T-cell (primary cell): ENCODE measurements around the gene NXPE3. TPM values are rescaled to one million over a fixed set of nuclear protein-coding genes. Genes with fewer than 3 reads are reported as not detected.
"Not testable (repeated sequence)": the region's sequence is repeated elsewhere in the genome, so short reads cannot be mapped to it uniquely, and the experiment has no call there.

ENCODE experiments used
- ATAC-seq, 4 experiments: fragments of 200-7000 bp in 3 of 4; fragments of 150-1000 bp in 1 of 4; cut with Tn5 transposase; replicated peaks in 1 of 4; 1 replicate in 3 of 4; 2 replicates in 1 of 4; pipeline ENCODE4 v1.10.0; 2021; ENCODE audit warnings: moderate library complexity in 3 of 4, mild to moderate bottlenecking in 2 of 4, moderate number of reproducible peaks in 1 of 4
- CTCF ChIA-PET, 2 donors: fragments of 300-600 bp; sonication (Branson Sonifier 250); formaldehyde crosslinking; loops; one replicate each; lab custom pipeline; 2022; ENCODE audit warnings: antibody characterized with exemption in 2 of 2; lab: Charles Lee
- POLR2A ChIA-PET, 2 donors: fragments of 300-600 bp; sonication (Branson Sonifier 250); formaldehyde crosslinking; loops; one replicate each; lab custom pipeline; 2022; ENCODE audit warnings: antibody characterized with exemption in 2 of 2; lab: Charles Lee
- DNase-seq, 35 experiments: peaks; one replicate each; pipeline versions ENCODE4 v3.0.0 to v3.0.0-alpha.2; 2013 to 2023
- H3K27ac ChIP-seq: one replicate; pipeline ENCODE4 v1.5.1; 2013; ENCODE audit warnings: low read length
- H3K27me3 ChIP-seq, 2 experiments: replicated peaks in 1 of 2; 1 replicate in 1 of 2; 2 replicates in 1 of 2; pipeline versions ENCODE4 v1.6.1 to v1.7.0; 2013; ENCODE audit warnings: low read length in 1 of 2, mixed read lengths in 1 of 2; ENCODE audit not compliant: control insufficient read depth in 2 of 2, insufficient read depth in 2 of 2; ENCODE audit errors: extremely low read depth in 1 of 2
- H3K36me3 ChIP-seq, 2 donors: 1 replicate in 1 of 2; 2 replicates in 1 of 2; pipeline versions ENCODE4 v1.6.1 to v1.7.0; 2013; ENCODE audit warnings: low read length in 1 of 2; ENCODE audit not compliant: control insufficient read depth in 2 of 2, insufficient read depth in 1 of 2; ENCODE audit errors: extremely low read depth in 1 of 2
- H3K4me1 ChIP-seq, 2 experiments: 1 replicate in 1 of 2; 2 replicates in 1 of 2; pipeline versions ENCODE4 v1.6.1 to v1.7.0; 2013; ENCODE audit warnings: low read length in 2 of 2, mixed read lengths in 1 of 2; ENCODE audit not compliant: insufficient read depth in 2 of 2, control insufficient read depth in 1 of 2; ENCODE audit errors: extremely low read depth in 1 of 2
- H3K4me3 ChIP-seq, 2 donors: 1 replicate in 1 of 2; 2 replicates in 1 of 2; pipeline versions ENCODE4 v1.5.1 to v1.7.0; 2013; ENCODE audit warnings: mild to moderate bottlenecking in 2 of 2, low read length in 1 of 2, moderate library complexity in 1 of 2; ENCODE audit not compliant: control insufficient read depth in 1 of 2; ENCODE audit errors: extremely low read depth in 1 of 2
- H3K9me3 ChIP-seq: 2 replicates; pipeline ENCODE4 v1.7.0; 2013
- H3K27ac Mint-ChIP-seq, 2 donors: one replicate each; pipeline ENCODE4 v1.8.0; 2020 to 2021; ENCODE audit warnings: mild to moderate bottlenecking in 2 of 2, mixed read lengths in 2 of 2
- H3K27me3 Mint-ChIP-seq, 2 donors: one replicate each; pipeline ENCODE4 v1.8.0; 2021 to 2022; ENCODE audit warnings: mixed read lengths in 2 of 2
- H3K36me3 Mint-ChIP-seq: one replicate; pipeline ENCODE4 v1.8.0; 2021; ENCODE audit warnings: mixed read lengths
- H3K4me1 Mint-ChIP-seq, 3 donors: one replicate each; pipeline ENCODE4 v1.8.0; 2020 to 2022; ENCODE audit warnings: mixed read lengths in 3 of 3, mild to moderate bottlenecking in 1 of 3
- H3K4me3 Mint-ChIP-seq, 3 donors: one replicate each; pipeline ENCODE4 v1.8.0; 2020 to 2022; ENCODE audit warnings: mild to moderate bottlenecking in 3 of 3, mixed read lengths in 3 of 3, moderate library complexity in 3 of 3
- H3K9me3 Mint-ChIP-seq, 3 donors: one replicate each; pipeline ENCODE4 v1.8.0; 2020 to 2022; ENCODE audit warnings: mixed read lengths in 3 of 3
- WGBS: methylation state at CpG from one replicate; pipeline ENCODE4 v1.1.5; 2013; ENCODE audit warnings: missing lambda C conversion rate; ENCODE audit not compliant: insufficient coverage; 5-methylcytosine and 5-hydroxymethylcytosine counted together
- total RNA-seq, 35 experiments: library from RNA in 6 of 35; stranded (reverse) in 6 of 35; fragments of 120-200 nt in 1 of 35; gene quantifications; one replicate each; pipeline versions ENCODE4 v1.2.1 to v1.2.4 and lab custom pipeline; 2013 to 2026

The NXPE3 gene
- total RNA-seq: 10 to 100 TPM; 38.0 to 44.8 (median 41.3) TPM
- 25.1 TPM for total RNA-seq (2013)
- 33.4 to 138 (median 86.6) reads per million in 29 experiments for total RNA-seq (lab: John Stamatoyannopoulos, UW)

DNA sequence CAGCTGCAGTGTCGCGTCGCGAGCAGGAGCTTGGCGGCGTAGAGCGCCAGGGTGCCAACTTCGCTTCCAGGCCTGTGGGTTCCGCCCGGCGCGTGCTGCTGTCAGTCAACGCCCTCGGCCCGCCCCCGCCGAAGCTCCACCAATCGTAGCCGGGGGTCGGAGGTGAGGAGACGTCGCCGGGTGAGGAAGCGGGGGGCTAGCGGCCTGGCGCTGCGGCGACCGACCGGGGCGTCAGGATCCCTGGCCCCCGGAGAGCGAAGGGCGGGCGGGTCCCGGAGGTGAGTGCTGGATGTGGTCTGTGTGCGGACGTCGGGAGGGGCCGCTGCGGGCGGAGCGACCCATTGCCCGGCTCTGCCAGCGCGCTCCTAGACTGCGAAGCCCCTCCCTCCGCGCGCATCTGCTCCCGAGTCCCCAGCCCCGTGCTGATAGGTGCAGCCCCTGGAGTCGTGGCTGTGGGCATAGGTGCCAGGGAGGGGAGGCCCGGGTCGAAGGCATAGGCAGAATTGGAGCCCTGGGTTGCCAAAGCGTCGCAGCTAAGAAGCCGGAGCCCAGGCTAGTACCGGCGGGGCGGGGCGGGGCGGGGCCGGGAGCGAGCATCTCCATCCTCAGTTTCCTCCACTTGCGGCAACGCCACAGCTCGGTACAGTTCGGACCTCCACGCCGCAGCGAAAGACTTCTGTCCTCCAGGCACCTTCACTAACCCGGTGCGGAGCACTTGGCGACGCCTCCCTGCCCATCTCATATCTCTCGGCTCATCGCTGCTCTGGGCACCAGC, at the start of gene NXPE3:
NXPE3 (plus strand) TSS at position 165 of the 775 bp plus-strand sequence. CDS start 6,386 bp downstream, outside the sequence.
- peaks cover 51 to 59% (median 53%) of the 10 kb centered on the region in 3 donors for H3K4me1 Mint-ChIP-seq
- DNase-seq: peak; percentile 89 to 97 (median 94)
- POLR2A ChIA-PET: interaction anchor here (0.6 to 1.6 kb wide), 3 partner anchors 47 to 102 kb away, joined by 3 to 9 read pairs (median 5); partner anchors contain the start of genes CEP97 (in 1 of the 2) and ZBTB11 (in 1 of the 2)
- Histone ChIP-seq H3K4me1 (peaks cover 24 to 25% of the 10 kb centered on the region in 2 experiments), H3K36me3 (peaks cover 2 to 18% of the 10 kb centered on the region in 2 donors), H3K4me3 (peak within 1 kb of the TSS; percentile 72 to 97), H3K27ac (peak within 1 kb of the TSS; percentile 92), H3K9me3 (no peaks in the 10 kb centered on the region), H3K27me3 (no peaks in the 10 kb centered on the region)
- H3K36me3 Mint-ChIP-seq: peaks cover 11% of the 10 kb centered on the region
- peak; percentile 92 to 95 (median 94) for ATAC-seq
- no peaks in the 10 kb centered on the region for H3K9me3 Mint-ChIP-seq
- no peaks in the 10 kb centered on the region for H3K27me3 Mint-ChIP-seq
- CTCF ChIA-PET: interaction anchor here (0.6 to 1.5 kb wide), 8 partner anchors 10 to 1525 kb away, joined by 3 to 11 read pairs (median 4); partner anchors contain the start of gene CEP97 (in 1 of the 2)
- peak within 1 kb of the TSS; percentile 86 to 92 (median 91) for H3K4me3 Mint-ChIP-seq
- under 1% methylated on average over 70 of the region's 78 CpGs for WGBS
- peak within 1 kb of the TSS; percentile 99 to 100 for H3K27ac Mint-ChIP-seq

- no peaks in the 10 kb centered on the region for H3K27me3 ChIP-seq
- H3K4me3 ChIP-seq: no peak overlapping the region
- WGBS: no CpG with 5 or more reads among the region's 5 CpGs
- H3K9me3 ChIP-seq: no peaks in the 10 kb centered on the region
- peaks cover 10 to 50% of the 10 kb centered on the region in 2 donors for H3K36me3 ChIP-seq
- Mint-ChIP-seq H3K36me3 (peaks cover 51% of the 10 kb centered on the region), H3K4me3 (no peak overlapping the region), H3K9me3 (no peaks in the 10 kb centered on the region), H3K4me1 (peaks cover 15 to 21% (median 17%) of the 10 kb centered on the region in 3 donors), H3K27me3 (no peaks in the 10 kb centered on the region), H3K27ac (no peak overlapping the region)
- DNase-seq (no peak), ATAC-seq (no peak)
- H3K27ac ChIP-seq: no peak overlapping the region
- peaks cover 2 to 6% of the 10 kb centered on the region in 2 experiments for H3K4me1 ChIP-seq
- ChIA-PET CTCF (interaction anchor here in 1 of 2 donors (0.5 kb wide), 1 partner anchor 71 kb away, joined by 4 read pairs; no protein-coding TSS in a partner anchor), POLR2A (interaction anchor here in 1 of 2 donors (0.6 kb wide), 1 partner anchor 67 kb away, joined by 6 read pairs; no protein-coding TSS in a partner anchor)
Observed at GRCh38 chr3:101729586-101729985, 49.4 kb upstream of the NXPE3 start.

DNA sequence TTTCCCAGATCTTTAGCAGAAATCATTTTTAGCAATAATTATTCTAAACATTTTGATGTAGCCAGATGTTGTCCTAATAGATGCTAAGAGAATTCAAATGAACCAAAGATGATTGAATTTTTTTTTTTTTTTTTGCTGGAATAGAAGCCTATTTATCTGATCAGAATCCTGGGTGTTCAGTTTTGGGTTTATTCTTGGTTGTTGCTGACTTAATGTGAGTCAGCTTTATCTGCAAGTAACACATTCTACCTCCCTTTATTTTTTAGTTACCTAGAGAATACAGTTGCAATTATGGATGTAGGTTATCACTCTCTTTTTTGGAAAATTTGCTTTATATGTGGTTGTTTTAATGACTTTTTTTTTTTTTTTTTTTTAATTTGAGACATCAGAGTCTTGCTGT, 48.2 kb upstream of the NXPE3 start:
- CTCF ChIA-PET: interaction anchor here (0.6 to 0.7 kb wide), 6 partner anchors 8 to 913 kb away, joined by 4 to 6 read pairs (median 4); no protein-coding TSS in a partner anchor

DNA sequence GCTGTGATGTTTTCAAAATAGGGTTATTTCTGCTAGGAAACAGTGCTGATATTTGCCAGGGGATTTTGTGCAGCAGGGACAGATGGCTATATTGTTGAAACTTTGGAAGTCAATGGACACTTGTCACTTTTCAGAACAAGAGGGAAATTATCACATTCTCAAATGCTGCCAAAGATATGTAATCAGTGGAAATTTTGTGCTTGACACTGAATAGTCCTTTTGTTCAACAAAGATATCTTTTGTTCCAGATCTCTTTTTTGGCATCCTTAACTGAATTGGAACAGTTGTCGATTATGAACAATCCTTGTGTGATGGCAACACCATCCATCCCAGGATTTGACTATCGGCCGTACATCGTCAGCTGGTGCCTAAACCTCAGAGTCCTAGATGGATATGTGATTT, 46.8 kb upstream of the NXPE3 start:
- ChIA-PET CTCF (interaction anchor here in 1 of 2 donors (1.3 kb wide), 1 partner anchor 8 kb away, joined by 4 read pairs; the partner anchor contains the start of gene CEP97), POLR2A (interaction anchor here in 1 of 2 donors (0.5 kb wide), 1 partner anchor 47 kb away, joined by 3 read pairs; the partner anchor contains the start of gene NXPE3)
- 100% methylated on average over 1 of the region's 4 CpGs for WGBS
- Histone ChIP-seq H3K4me3 (no peak overlapping the region), H3K27ac (no peak overlapping the region), H3K36me3 (peaks cover 20 to 67% of the 10 kb centered on the region in 2 donors), H3K4me1 (peaks cover 0 to 4% of the 10 kb centered on the region in 2 experiments), H3K27me3 (no peaks in the 10 kb centered on the region), H3K9me3 (no peaks in the 10 kb centered on the region)
- Mint-ChIP-seq H3K4me1 (peaks cover 1 to 7% (median 2%) of the 10 kb centered on the region in 3 donors), H3K27me3 (no peaks in the 10 kb centered on the region), H3K36me3 (peaks cover 71% of the 10 kb centered on the region), H3K4me3 (no peak overlapping the region), H3K9me3 (no peaks in the 10 kb centered on the region), H3K27ac (no peak overlapping the region)
- ATAC-seq: no peak
- no peak for DNase-seq

More for the DNA sequence above, 48.2 kb upstream of the NXPE3 start:
- H3K27ac Mint-ChIP-seq: no peak overlapping the region
- no peak overlapping the region for H3K27ac ChIP-seq
- peaks cover 10 to 18% (median 12%) of the 10 kb centered on the region in 3 donors for H3K4me1 Mint-ChIP-seq
- peaks cover 0 to 5% of the 10 kb centered on the region in 2 experiments for H3K4me1 ChIP-seq
- H3K27me3 ChIP-seq: no peaks in the 10 kb centered on the region
- H3K27me3 Mint-ChIP-seq: no peaks in the 10 kb centered on the region
- H3K9me3 ChIP-seq: no peaks in the 10 kb centered on the region
- ATAC-seq: no peak
- no peaks in the 10 kb centered on the region for H3K9me3 Mint-ChIP-seq
- no peak overlapping the region for H3K4me3 ChIP-seq
- POLR2A ChIA-PET: interaction anchor here in 1 of 2 donors (0.6 kb wide), 1 partner anchor 391 kb away, joined by 4 read pairs; no protein-coding TSS in a partner anchor
- peaks cover 60% of the 10 kb centered on the region for H3K36me3 Mint-ChIP-seq
- H3K36me3 ChIP-seq: peaks cover 17 to 62% of the 10 kb centered on the region in 2 donors
- no peak overlapping the region for H3K4me3 Mint-ChIP-seq
- no peak for DNase-seq

DNA sequence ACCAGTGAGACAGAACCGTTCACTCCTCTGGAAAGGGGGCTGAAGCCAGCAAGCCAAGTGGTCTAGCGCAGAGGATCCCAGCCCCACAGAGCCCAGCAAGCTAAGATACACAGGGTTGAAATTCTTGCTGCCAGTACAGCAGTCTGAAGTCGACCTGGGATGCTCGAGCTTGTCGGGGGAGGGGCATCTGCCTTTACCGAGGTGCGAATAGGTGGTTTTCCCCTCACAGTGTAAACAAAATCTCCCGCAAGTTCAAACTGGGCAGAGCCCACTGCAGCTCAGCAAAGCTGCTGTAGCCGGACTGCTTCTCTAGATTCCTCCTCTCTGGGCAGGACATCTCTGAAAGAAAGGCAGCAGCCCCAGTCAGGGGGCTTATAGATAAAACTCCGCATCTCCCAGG, 43.2 kb upstream of the NXPE3 start:
- Mint-ChIP-seq H3K27me3 (no peaks in the 10 kb centered on the region), H3K9me3 (no peaks in the 10 kb centered on the region), H3K27ac (no peak overlapping the region), H3K36me3 (peaks cover 67% of the 10 kb centered on the region), H3K4me1 (peaks cover 0 to 7% (median 0%) of the 10 kb centered on the region in 3 donors), H3K4me3 (no peak overlapping the region)
- ATAC-seq: no peak
- H3K4me3 ChIP-seq: no peak overlapping the region
- no peak overlapping the region for H3K27ac ChIP-seq
- H3K4me1 ChIP-seq: peaks cover 0 to 4% of the 10 kb centered on the region in 2 experiments
- ChIA-PET POLR2A (interaction anchor here in 1 of 2 donors (1.0 kb wide), 1 partner anchor 9 kb away, joined by 3 read pairs; no protein-coding TSS in a partner anchor), CTCF (no interaction called here)
- peak in 4 of 35 experiments; percentile 15 to 43 (median 24) for DNase-seq
- H3K9me3 ChIP-seq: no peaks in the 10 kb centered on the region
- 100% methylated on average over 8 of the region's 10 CpGs for WGBS
- no peaks in the 10 kb centered on the region for H3K27me3 ChIP-seq
- peaks cover 16 to 45% of the 10 kb centered on the region in 2 donors for H3K36me3 ChIP-seq

DNA sequence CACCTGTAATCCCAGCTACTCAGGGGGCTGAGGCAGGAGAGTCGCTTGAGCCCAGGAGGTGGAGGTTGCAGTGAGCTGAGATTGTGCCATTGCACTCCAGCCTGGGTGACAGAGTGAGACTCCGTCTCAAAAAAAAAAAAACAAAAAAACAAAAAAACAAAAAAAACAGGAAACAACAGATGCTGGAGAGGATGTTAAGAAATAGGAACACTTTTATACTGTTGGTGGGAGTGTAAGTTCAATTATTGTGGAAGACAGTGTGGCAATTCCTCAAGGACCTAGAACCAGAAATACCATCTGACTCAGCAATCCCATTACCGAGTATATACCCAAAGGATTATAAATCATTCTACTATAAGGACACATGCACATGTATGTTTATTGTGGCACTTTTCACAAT, 37.1 kb upstream of the NXPE3 start:
- H3K4me1 ChIP-seq, H3K4me3 ChIP-seq, DNase-seq, H3K4me3 Mint-ChIP-seq, ATAC-seq, H3K27ac ChIP-seq, H3K36me3 ChIP-seq, H3K9me3 Mint-ChIP-seq, H3K9me3 ChIP-seq, POLR2A ChIA-PET, H3K27ac Mint-ChIP-seq, CTCF ChIA-PET, H3K27me3 ChIP-seq, H3K4me1 Mint-ChIP-seq, H3K27me3 Mint-ChIP-seq: not testable (repeated sequence)
- WGBS: no CpG with 5 or more reads among the region's 3 CpGs
- H3K36me3 Mint-ChIP-seq: peaks cover 39% of the 10 kb centered on the region
